ENCODE results near the gene HNRNPUL1.

Gene HNRNPUL1

DNA sequence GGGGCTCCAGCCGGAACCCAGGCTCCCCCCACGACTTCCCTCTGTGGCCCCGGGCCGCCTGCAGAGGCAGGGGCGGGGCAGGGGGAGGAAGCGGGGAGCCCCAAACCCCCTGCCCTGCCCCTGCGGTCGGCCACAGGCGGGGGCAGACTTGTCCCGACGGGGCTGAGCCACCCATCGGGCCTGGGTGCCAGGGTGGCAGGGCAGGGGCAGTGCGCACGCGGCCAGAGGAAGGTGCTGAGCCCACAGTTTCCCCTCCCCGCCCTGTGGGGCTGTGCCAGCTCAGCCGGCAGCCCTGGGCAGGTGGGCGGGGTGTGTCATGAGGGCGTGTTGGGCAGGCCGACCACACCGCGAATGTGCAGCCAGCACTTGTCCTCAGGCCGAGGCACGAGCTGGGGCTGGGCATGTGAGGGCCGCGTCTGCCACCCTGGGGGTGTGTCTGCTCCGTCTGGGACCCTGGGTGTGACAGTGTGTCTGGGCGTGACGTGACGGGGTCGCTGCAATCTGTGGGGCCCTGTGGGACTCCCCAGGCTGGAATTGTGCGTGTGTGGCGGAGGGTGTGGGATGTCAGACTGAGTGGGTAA lies 63.5 kb downstream of the HNRNPUL1 start:
- no peak overlapping the region for H3K4me3 ChIP-seq (replicated peaks; ENCODE audit: low read depth, low read length)
- TF ChIP-seq, protein P1, sequence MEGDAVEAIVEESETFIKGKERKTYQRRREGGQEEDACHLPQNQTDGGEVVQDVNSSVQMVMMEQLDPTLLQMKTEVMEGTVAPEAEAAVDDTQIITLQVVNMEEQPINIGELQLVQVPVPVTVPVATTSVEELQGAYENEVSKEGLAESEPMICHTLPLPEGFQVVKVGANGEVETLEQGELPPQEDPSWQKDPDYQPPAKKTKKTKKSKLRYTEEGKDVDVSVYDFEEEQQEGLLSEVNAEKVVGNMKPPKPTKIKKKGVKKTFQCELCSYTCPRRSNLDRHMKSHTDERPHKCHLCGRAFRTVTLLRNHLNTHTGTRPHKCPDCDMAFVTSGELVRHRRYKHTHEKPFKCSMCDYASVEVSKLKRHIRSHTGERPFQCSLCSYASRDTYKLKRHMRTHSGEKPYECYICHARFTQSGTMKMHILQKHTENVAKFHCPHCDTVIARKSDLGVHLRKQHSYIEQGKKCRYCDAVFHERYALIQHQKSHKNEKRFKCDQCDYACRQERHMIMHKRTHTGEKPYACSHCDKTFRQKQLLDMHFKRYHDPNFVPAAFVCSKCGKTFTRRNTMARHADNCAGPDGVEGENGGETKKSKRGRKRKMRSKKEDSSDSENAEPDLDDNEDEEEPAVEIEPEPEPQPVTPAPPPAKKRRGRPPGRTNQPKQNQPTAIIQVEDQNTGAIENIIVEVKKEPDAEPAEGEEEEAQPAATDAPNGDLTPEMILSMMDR (IDR thresholded peaks at IDR 0.05; ENCODE audit: low read length, missing control alignments) = no peak
- DNase-seq (ENCODE audit: low read depth) = peak; percentile 39

DNA sequence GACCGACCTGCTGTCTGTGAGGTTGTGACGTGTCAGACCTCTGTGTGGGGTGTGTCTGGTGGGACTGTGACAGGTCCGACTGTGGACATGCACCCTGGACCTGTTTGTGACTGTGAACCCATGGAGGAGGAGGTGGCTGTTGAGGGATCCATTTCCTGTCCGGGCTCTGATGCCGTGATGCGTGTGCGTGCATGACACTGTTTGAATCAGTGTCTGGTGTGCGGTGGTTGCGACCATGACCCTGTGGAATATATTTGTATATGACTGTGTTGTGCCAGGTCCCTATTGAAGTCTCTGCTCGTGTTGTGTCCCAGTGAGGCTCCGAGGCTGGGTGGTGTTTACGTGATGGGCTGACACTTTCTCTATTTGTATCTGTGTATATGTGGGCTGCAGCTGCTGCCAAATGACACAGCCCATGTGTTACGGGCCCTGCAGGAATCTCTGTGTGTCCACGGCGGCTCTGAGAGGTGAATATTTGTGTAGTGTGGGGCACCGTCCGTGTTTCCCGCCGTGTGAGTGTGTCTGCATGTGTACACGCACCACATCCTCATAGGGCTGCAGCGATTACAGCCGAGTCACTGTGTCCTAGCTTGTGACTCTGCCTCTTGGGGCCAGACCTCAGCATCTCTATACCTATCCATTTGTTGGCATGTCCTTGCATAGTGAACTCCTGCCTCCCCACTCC lies 64.1 kb downstream of the HNRNPUL1 start:
- DNase-seq (ENCODE audit: low read depth) = no peak
- TF ChIP-seq, protein P1 (IDR thresholded peaks at IDR 0.05; ENCODE audit: low read length, missing control alignments) = no peak
- H3K4me3 ChIP-seq (replicated peaks; ENCODE audit: low read depth, low read length) = no peak overlapping the region

DNA sequence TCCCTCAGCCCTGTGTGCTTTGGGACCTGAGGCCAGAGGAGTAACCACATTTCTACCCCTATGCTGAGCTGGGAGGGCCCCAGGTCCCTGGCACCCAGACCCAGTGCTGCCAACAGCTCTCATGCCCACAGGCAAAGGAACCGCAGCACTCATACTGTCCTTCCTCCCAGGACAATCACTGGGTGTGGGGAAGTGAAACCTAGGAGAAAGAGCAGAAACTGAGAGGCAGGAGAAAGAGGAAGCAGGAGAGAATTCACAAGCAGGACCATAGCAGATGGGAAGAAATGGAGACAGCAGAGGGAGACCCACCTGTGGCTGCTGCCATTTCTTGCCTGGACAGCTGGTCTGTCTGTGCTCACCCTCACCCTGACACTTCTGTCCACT lies 64.7 kb downstream of the HNRNPUL1 start:
- TF ChIP-seq, protein P1 (IDR thresholded peaks at IDR 0.05; ENCODE audit: low read length, missing control alignments) = no peak
- H3K4me3 ChIP-seq (replicated peaks; ENCODE audit: low read depth, low read length) = no peak overlapping the region
- DNase-seq (ENCODE audit: low read depth) = no peak

- TF ChIP-seq, protein P1 (IDR thresholded peaks at IDR 0.05; ENCODE audit: low read length, missing control alignments) = no peak
- H3K4me3 ChIP-seq (replicated peaks; ENCODE audit: low read depth, low read length) = no peak overlapping the region
- no peak for DNase-seq (ENCODE audit: low read depth)
These were observed 66.3 kb downstream of the HNRNPUL1 start for GRCh38 chr19:41330481-41330880.

DNA sequence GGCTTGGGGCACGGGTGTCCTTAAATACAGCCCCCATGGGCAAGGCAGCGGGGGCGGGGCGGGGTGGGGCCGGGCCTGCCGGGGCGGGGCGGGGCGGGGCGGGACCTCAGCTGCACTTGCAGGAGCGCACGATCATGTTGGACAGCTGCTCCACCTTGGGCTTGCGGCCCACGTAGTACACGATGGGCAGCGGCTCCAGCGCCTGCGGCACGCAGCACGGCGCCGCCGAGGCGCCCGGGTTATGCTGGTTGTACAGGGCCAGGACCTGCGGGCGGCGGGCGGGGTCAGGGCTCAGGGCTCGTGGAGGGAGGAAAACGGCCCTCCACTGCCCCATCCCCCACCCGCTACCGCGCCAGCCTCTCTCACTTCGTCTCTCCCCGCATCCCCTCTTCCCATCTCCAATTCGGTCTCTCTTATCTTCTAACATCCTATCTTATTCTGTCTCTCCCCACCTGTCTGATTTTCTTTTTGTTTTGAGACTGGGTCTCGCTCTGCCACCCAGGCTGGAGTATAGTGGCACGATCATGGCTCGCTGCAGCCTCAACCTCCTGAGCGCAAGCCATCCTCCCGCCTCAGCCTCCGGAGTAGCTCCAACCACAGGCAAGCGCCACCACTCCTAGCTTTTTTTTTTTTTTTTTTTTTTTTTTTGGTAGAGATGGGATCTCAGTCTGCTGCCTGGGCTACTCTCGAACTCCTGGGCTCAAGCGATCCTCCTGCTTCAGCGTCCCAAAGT lies 66.9 kb downstream of the HNRNPUL1 start:
- no peak overlapping the region for H3K4me3 ChIP-seq (replicated peaks; ENCODE audit: low read depth, low read length)
- no peak for DNase-seq (ENCODE audit: low read depth)
- TF ChIP-seq, protein P1 (IDR thresholded peaks at IDR 0.05; ENCODE audit: low read length, missing control alignments) = no peak

- H3K4me3 ChIP-seq (replicated peaks; ENCODE audit: low read depth, low read length) = no peak overlapping the region
- TF ChIP-seq, protein P1 (IDR thresholded peaks at IDR 0.05; ENCODE audit: low read length, missing control alignments) = no peak
- DNase-seq (ENCODE audit: low read depth) = no peak
These were observed 67.8 kb downstream of the HNRNPUL1 start for GRCh38 chr19:41332000-41332399.

Measured in fibroblast of pulmonary artery (primary cell).